ENCODE measurements around the gene DEGS2.

Gene DEGS2

GRCh38 chr14:100199240-100199860 is 39.9 kb upstream of the DEGS2 start:
- H3K27ac ChIP-seq = no peak overlapping the region
- TF ChIP-seq CTCF (conservative IDR thresholded peaks at IDR 0.05) = no peak
- no peak for TF ChIP-seq ZFX (IDR thresholded peaks at IDR 0.05)

- TF ChIP-seq ZFX (IDR thresholded peaks at IDR 0.05) (no peak), CTCF (conservative IDR thresholded peaks at IDR 0.05) (0 out of 2 replicates have a peak, but pooled peaks have one; percentile 12)
- H3K27ac ChIP-seq = peak overlapping the region; percentile 70
Observed at GRCh38 chr14:100193417-100194357, 34.2 kb upstream of the DEGS2 start.

- no peak; the same call in 1 of the 2 replicates for TF ChIP-seq ZFX (IDR thresholded peaks at IDR 0.05)
- peak; percentile 99 for TF ChIP-seq CTCF (conservative IDR thresholded peaks at IDR 0.05)
- peak overlapping the region; percentile 70 for H3K27ac ChIP-seq
Observed at GRCh38 chr14:100192672-100193416, 33.4 kb upstream of the DEGS2 start.

GRCh38 chr14:100192250-100192671 is 32.8 kb upstream of the DEGS2 start:
- H3K27ac ChIP-seq = peak overlapping the region; percentile 70
- TF ChIP-seq ZFX (IDR thresholded peaks at IDR 0.05) (0 out of 2 replicates have a peak, but pooled peaks have one; percentile 33), CTCF (conservative IDR thresholded peaks at IDR 0.05) (no peak)

- TF ChIP-seq CTCF (conservative IDR thresholded peaks at IDR 0.05) = no peak
- H3K27ac ChIP-seq = peak overlapping the region; percentile 70
Observed at GRCh38 chr14:100191584-100192249, 32.3 kb upstream of the DEGS2 start.

- TF ChIP-seq CTCF (conservative IDR thresholded peaks at IDR 0.05) (no peak), ZFX (IDR thresholded peaks at IDR 0.05) (no peak)
- no peak overlapping the region for H3K27ac ChIP-seq
Observed at GRCh38 chr14:100190126-100190525, 30.7 kb upstream of the DEGS2 start.
